Karpas-422 (cell line): Measurements from ENCODE around the gene GCH1. TPM values are rescaled to one million over a fixed set of nuclear protein-coding genes. Genes with fewer than 3 reads are reported as not detected.
A peak's percentile ranks its signal among the peaks of the same experiment; 100 is the strongest.
"Not testable (repeated sequence)": the region's sequence is repeated elsewhere in the genome, so short reads cannot be mapped to it uniquely, and the experiment has no call there.

ENCODE experiments used
- DNase-seq: peaks from one replicate; pipeline ENCODE4 v3.0.0-alpha.2; 2015
- H2AFZ ChIP-seq: fragments of 200-600 bp; sonication (generic); 2 replicates; pipeline ENCODE4 v1.6.1; 2014; ENCODE audit warnings: antibody characterized with exemption, low read length, mixed read lengths
- H3K27ac ChIP-seq: fragments of 200-600 bp; sonication (generic); 2 replicates; pipeline ENCODE4 v1.5.1; 2014; ENCODE audit warnings: mild to moderate bottlenecking, low read length, moderate library complexity
- H3K27me3 ChIP-seq: fragments of 200-600 bp; sonication (generic); 2 replicates; pipeline ENCODE4 v1.6.1; 2014; ENCODE audit warnings: low read length, mixed read lengths
- H3K36me3 ChIP-seq: fragments of 200-600 bp; sonication (generic); 2 replicates; pipeline ENCODE4 v1.6.1; 2014; ENCODE audit warnings: low read length, mixed read lengths; ENCODE audit not compliant: insufficient read depth
- H3K4me1 ChIP-seq: fragments of 200-600 bp; sonication (generic); 2 replicates; pipeline ENCODE4 v1.6.1; 2014; ENCODE audit warnings: mild to moderate bottlenecking, low read length, mixed read lengths
- H3K4me2 ChIP-seq: fragments of 200-600 bp; sonication (generic); 2 replicates; pipeline ENCODE4 v1.6.1; 2014; ENCODE audit warnings: low read length, low read depth, mild to moderate bottlenecking; ENCODE audit not compliant: poor library complexity, severe bottlenecking
- H3K4me3 ChIP-seq: fragments of 200-600 bp; sonication (generic); 2 replicates; pipeline ENCODE4 v1.5.1; 2014; ENCODE audit warnings: mild to moderate bottlenecking, antibody characterized with exemption, low read length, mixed read lengths
- H3K79me2 ChIP-seq: fragments of 200-600 bp; sonication (generic); 2 replicates; pipeline ENCODE4 v1.6.1; 2014; ENCODE audit warnings: mild to moderate bottlenecking, low read length, mixed read lengths
- H3K9ac ChIP-seq: fragments of 200-600 bp; sonication (generic); 2 replicates; pipeline ENCODE4 v1.6.0; 2014; ENCODE audit warnings: low read length
- H3K9me2 ChIP-seq: fragments of 200-600 bp; sonication (generic), shearing (Covaris generic); replicated peaks from 2 replicates; pipeline ENCODE4 v1.6.0; 2014; ENCODE audit warnings: mild to moderate bottlenecking, low read length, moderate library complexity; ENCODE audit not compliant: insufficient read depth
- H3K9me3 ChIP-seq: fragments of 300-700, 200-600 bp; sonication (generic); 2 replicates; pipeline ENCODE4 v1.6.1; 2014; ENCODE audit warnings: low read length, mixed read lengths
- H4K20me1 ChIP-seq: fragments of 200-600 bp; sonication (generic); 2 replicates; pipeline ENCODE4 v1.6.1; 2014; ENCODE audit warnings: mild to moderate bottlenecking, antibody characterized with exemption, low read length, low read depth; ENCODE audit not compliant: insufficient read depth
- total RNA-seq: library from RNA; depleted of rRNA; stranded (reverse); fragments of >200 nt; shearing (Covaris generic); gene quantifications from 2 replicates; pipeline ENCODE4 v1.2.3, GENCODE V29; 2014; ENCODE audit warnings: low replicate concordance

The GCH1 gene
- total RNA-seq, 1 experiment from 2014 or later, result 174 TPM

- not testable (repeated sequence) for H3K4me2 ChIP-seq, H3K9ac ChIP-seq, DNase-seq, H3K4me3 ChIP-seq, H4K20me1 ChIP-seq, H3K27me3 ChIP-seq, H2AFZ ChIP-seq, H3K9me2 ChIP-seq, H3K27ac ChIP-seq, H3K9me3 ChIP-seq
- H3K36me3 ChIP-seq, result peaks cover 33% of the 10 kb centered on the region
- H3K79me2 ChIP-seq, result peaks cover 71% of the 10 kb centered on the region
- H3K4me1 ChIP-seq, result peaks cover 28% of the 10 kb centered on the region
These were observed 27.0 kb downstream of the GCH1 start for GRCh38 chr14:54875648-54876047.

DNA sequence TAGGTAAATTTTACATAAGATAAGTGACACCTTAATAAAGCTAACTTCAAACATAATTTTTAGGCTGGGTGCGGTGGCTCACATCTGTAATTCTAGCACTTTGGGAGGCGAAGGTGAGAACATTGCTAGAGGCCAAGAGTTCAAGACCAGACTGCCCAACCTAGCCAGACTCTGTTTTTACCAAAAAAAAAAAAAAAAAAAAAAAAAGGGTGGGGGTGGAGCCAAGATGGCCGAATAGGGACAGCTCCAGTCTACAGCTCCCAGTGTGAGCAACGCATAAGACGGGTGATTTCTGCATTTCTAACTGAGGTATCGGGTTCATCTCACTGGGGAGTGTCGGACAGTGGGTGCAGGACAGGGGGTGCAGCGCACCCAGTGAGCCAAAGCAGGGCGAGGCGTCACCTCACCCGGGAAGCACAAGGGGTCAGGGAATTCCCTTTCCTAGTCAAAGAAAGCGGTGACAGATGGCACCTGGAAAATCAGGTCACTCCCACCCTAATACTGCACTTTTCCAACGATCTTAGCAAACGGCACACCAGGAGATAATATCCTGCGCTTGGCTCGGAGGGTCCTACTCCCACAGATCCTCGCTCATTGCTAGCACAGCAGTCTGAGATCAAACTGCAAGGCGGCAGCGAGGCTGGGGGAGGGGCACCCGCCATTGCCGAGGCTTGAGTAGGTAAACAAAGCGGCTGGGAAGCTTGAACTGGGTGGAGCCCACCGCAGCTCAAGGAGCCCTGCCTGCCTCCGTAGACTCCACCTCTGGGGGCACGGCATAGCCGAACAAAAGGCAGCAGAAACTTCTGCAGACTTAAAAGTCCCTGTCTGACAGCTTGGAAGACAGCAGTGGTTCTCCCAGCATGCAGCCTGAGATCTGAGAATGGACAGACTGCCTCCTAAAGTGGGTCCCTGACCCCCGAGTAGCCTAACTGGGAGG, 32.2 kb downstream of the GCH1 start:
- H2AFZ ChIP-seq, H3K9ac ChIP-seq, DNase-seq, H3K4me3 ChIP-seq, H3K4me2 ChIP-seq, H3K27me3 ChIP-seq, H3K9me2 ChIP-seq, H3K9me3 ChIP-seq: not testable (repeated sequence)
- peaks cover 33% of the 10 kb centered on the region; the same call in 1 of the 2 replicates for H4K20me1 ChIP-seq
- peaks cover 76% of the 10 kb centered on the region for H3K79me2 ChIP-seq
- peaks cover 60% of the 10 kb centered on the region for H3K4me1 ChIP-seq
- peak overlapping the region; percentile 28 for H3K27ac ChIP-seq
- H3K36me3 ChIP-seq, result peaks cover 11% of the 10 kb centered on the region; the same call in 1 of the 2 replicates

GRCh38 chr14:54867011-54867410, 35.6 kb downstream of the GCH1 start:
- H3K79me2 ChIP-seq, result peaks cover 92% of the 10 kb centered on the region
- H2AFZ ChIP-seq, result no peak overlapping the region
- H3K27ac ChIP-seq, result peak overlapping the region; percentile 41
- no peak for DNase-seq
- no peaks in the 10 kb centered on the region for H3K27me3 ChIP-seq
- H3K36me3 ChIP-seq, result peaks cover 36% of the 10 kb centered on the region
- no peaks in the 10 kb centered on the region for H3K9me3 ChIP-seq
- H3K4me3 ChIP-seq, result no peak overlapping the region
- H3K9ac ChIP-seq, result no peak overlapping the region
- no peak overlapping the region for H3K4me2 ChIP-seq
- H3K4me1 ChIP-seq, result peaks cover 72% of the 10 kb centered on the region
- H3K9me2 ChIP-seq, result no peaks in the 10 kb centered on the region
- H4K20me1 ChIP-seq, result peaks cover 33% of the 10 kb centered on the region; the same call in 1 of the 2 replicates

DNA sequence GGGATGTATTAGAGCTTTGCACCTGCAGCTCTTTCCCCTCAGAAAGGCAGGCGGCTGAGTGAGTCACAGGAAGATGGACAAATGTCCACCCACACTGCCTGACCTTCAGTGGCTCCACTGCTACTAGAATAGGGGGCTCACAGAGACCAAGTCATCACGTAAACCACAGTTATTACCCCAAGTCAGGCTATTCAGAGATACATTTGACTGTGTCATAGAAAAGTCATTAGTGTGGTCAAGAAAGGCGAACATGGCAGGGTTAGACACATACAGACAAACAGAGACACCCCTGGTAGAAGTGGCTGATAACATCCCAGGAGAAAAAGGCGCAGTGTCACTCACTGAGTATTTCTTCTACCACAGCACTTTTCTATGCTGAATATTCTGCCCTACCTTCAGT, 36.0 kb downstream of the GCH1 start:
- Histone ChIP-seq H3K27me3 (no peaks in the 10 kb centered on the region), H3K9me3 (no peaks in the 10 kb centered on the region), H4K20me1 (peaks cover 33% of the 10 kb centered on the region; the same call in 1 of the 2 replicates), H3K9me2 (no peaks in the 10 kb centered on the region), H3K4me3 (no peak overlapping the region), H3K4me1 (peaks cover 76% of the 10 kb centered on the region), H3K4me2 (no peak overlapping the region), H3K9ac (no peak overlapping the region), H3K27ac (peak overlapping the region; percentile 41), H2AFZ (no peak overlapping the region), H3K79me2 (peaks cover 96% of the 10 kb centered on the region), H3K36me3 (peaks cover 40% of the 10 kb centered on the region)
- no peak for DNase-seq

DNA sequence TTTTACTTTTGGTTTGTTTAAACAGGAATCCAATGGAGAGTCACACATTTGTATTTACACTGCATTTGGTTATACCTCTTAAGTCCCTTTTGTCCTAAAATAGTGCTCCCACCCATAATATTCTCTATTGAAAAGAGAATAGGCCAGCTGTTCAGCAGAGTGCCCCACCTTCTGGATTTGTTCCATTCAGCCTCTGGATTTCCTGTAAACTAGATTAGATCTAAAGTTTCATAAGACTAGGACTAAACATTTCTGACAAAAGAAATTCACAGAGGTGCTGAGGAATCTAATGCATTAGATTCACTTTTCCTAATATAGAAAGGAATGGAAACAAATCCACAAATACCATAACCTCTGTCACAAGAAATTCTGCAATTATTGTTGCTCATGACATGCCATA, 38.1 kb downstream of the GCH1 start:
- no peak overlapping the region for H3K9ac ChIP-seq
- peaks cover 85% of the 10 kb centered on the region for H3K79me2 ChIP-seq
- no peak for DNase-seq
- no peaks in the 10 kb centered on the region for H3K27me3 ChIP-seq
- peaks cover 76% of the 10 kb centered on the region for H3K4me1 ChIP-seq
- peaks cover 23% of the 10 kb centered on the region; the same call in 1 of the 2 replicates for H4K20me1 ChIP-seq
- H3K9me2 ChIP-seq, result no peaks in the 10 kb centered on the region
- H3K27ac ChIP-seq, result peak overlapping the region; percentile 27
- no peak overlapping the region for H3K4me3 ChIP-seq
- H3K36me3 ChIP-seq, result peaks cover 49% of the 10 kb centered on the region
- no peak overlapping the region for H2AFZ ChIP-seq
- no peaks in the 10 kb centered on the region for H3K9me3 ChIP-seq
- H3K4me2 ChIP-seq, result no peak overlapping the region

GRCh38 chr14:54857830-54858269, 44.8 kb downstream of the GCH1 start:
- DNase-seq, result peak; percentile 90
- H4K20me1 ChIP-seq, result no peaks in the 10 kb centered on the region
- no peaks in the 10 kb centered on the region for H3K27me3 ChIP-seq
- peaks cover 41% of the 10 kb centered on the region for H3K36me3 ChIP-seq
- H3K9ac ChIP-seq, result peak overlapping the region; percentile 37
- peaks cover 82% of the 10 kb centered on the region for H3K79me2 ChIP-seq
- H3K4me3 ChIP-seq, result peak overlapping the region; percentile 13
- H3K27ac ChIP-seq, result peak overlapping the region; percentile 95
- H3K4me1 ChIP-seq, result peaks cover 98% of the 10 kb centered on the region
- H2AFZ ChIP-seq, result no peak overlapping the region
- H3K9me3 ChIP-seq, result no peaks in the 10 kb centered on the region
- no peaks in the 10 kb centered on the region for H3K9me2 ChIP-seq
- peak overlapping the region; percentile 69 for H3K4me2 ChIP-seq

- H3K4me3 ChIP-seq, result no peak overlapping the region
- H2AFZ ChIP-seq, result no peak overlapping the region
- H4K20me1 ChIP-seq, result no peaks in the 10 kb centered on the region
- peak overlapping the region; percentile 23; the same call in 1 of the 2 replicates for H3K9ac ChIP-seq
- no peaks in the 10 kb centered on the region for H3K27me3 ChIP-seq
- DNase-seq, result no peak
- H3K4me2 ChIP-seq, result peak overlapping the region; percentile 75
- H3K36me3 ChIP-seq, result peaks cover 42% of the 10 kb centered on the region
- peaks cover 94% of the 10 kb centered on the region for H3K4me1 ChIP-seq
- peaks cover 79% of the 10 kb centered on the region for H3K79me2 ChIP-seq
- no peaks in the 10 kb centered on the region for H3K9me3 ChIP-seq
- peak overlapping the region; percentile 95 for H3K27ac ChIP-seq
- no peaks in the 10 kb centered on the region for H3K9me2 ChIP-seq
These were observed 46.5 kb downstream of the GCH1 start for GRCh38 chr14:54856152-54856551.

DNA sequence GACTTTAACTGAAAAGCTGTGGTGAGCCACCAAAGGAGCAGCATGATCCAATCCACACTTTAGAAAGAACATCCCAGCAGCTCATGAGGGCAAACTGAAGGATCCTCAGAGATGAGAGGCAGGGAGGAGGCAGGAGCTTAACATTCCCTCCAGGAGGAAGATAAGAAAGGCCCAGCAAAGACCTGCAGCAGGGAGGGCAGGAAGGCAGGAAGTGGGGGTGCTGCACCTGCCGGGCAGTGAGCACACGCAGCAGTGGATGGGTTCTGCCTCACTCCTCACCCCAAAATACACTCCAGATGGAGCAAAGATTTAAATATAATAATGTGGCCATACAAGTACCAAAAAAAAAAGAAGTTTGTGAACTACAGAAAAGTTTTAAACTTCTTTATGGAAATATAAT, 48.4 kb downstream of the GCH1 start:
- Histone ChIP-seq H3K9me2 (no peaks in the 10 kb centered on the region), H3K79me2 (peaks cover 82% of the 10 kb centered on the region), H3K4me3 (peak overlapping the region; percentile 54), H4K20me1 (no peaks in the 10 kb centered on the region), H2AFZ (no peak overlapping the region), H3K9ac (peak overlapping the region; percentile 55), H3K27ac (peak overlapping the region; percentile 95), H3K9me3 (no peaks in the 10 kb centered on the region), H3K4me1 (peaks cover 75% of the 10 kb centered on the region), H3K4me2 (peak overlapping the region; percentile 75), H3K27me3 (no peaks in the 10 kb centered on the region), H3K36me3 (peaks cover 39% of the 10 kb centered on the region)
- DNase-seq, result peak; percentile 78
